Measurements from ENCODE around the gene RBM34.

The RBM34 gene

DNA sequence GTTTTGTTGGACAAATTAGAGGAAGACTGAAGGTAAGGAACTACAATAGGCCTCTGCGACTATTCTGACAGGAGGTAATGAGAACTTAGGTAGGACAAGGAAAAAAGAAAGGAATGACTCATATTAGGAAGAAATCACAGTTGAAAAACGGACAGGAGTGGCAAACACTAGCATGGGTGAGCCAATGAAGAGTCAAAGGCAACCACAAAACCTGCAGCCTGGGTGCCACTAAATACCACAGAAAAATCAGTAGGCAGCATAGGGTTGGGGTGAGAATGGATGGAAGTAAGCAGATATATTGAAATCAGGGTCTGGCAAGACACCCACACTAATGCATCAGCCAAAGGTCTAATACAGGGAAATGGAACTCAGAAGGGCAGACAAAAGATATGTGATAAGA lies 10.0 kb downstream of the RBM34 start:
- no peak for DNase-seq

DNA sequence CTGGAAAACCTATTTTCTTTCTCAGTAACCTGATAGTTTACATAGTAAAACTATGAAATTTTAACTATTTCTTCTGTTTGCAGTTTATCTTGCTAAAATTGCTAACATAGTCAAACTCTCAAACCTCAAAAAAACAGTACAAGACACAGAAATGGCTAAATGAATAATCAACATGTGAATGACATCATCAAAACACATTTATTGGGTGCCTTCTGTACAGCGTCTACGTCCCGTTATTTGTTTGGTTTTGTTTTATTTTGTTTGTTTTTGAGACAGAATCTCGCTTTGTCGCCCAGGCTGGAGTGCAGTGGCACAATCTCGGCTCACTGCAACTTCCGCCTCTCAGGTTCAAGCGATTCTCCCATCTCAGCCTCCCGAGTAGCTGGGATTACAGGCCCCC lies 11.2 kb downstream of the RBM34 start:
- no peak for DNase-seq

DNA sequence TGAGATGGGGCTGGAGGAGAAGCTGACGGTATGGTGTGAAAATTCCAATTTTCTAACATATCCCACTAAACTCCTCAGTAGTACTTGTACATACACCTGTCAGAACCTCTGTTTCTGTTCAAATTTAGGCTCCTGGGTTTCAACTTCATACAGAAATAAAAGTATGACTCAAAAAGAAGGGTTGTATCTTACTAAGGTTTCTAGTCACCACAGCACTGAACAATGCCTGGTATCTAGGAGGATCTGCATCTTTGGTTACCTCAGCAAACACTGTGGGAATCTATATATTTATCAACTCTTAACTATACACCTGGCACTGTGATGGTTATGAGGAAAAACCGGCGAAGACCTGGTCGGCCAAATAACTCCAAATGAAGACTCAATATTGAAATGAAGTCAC lies 13.8 kb downstream of the RBM34 start:
- DNase-seq: no peak

DNA sequence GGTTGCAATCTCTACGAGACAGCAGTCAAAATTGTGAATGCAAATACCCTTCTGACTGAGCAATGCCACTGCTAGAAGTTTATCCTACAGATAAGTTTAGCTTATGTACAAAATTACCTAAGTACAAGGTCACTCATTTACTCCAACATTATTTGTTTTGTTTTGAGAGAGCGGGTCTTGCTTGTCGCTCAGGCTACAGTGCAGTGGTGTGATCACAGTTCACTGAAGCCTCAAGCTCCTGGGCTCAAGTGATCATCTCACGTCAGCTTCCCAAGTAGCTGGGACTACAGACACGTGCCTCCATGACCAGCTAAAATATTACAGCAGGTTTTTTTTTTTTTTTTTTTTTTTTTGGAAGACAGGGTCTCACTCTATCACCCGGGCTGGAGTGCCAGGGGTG lies 15.4 kb downstream of the RBM34 start:
- no peak for DNase-seq

DNA sequence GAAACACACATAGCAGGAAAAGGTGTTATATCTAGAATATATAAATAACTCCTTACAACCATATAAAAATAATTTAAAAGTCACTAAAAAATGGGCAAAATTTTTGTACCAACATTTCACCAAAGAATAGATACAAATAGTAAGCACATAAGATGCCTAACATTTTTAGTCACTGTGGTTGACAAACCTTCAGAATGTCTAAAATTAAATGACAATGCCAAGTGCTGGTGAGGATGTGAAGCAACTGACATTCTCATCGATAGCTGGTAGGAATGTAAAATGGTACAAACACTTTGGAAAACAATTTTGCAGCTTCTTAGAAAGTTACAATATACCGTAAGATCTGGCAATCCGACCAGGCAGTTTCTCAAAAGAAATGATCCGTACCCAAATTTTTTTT lies 18.1 kb downstream of the RBM34 start:
- no peak for DNase-seq

DNA sequence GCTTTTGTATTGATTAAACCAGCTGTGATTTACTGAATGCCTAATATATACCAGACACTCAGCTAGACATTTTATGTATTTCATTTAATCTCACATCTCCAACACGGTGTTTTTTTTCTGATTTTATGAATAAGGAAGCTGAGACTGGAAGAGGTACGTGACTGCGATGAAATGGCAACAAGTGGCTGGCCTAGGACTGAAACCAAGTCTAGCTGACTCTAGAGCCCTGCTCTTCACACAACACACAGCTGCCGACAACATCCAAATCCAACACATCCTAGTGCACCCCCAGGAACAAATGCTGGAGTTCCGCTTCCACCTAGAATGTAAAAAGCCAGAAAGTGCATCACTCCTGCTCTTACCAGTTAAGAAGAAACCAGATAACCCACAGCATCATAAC lies 21.7 kb downstream of the RBM34 start:
- no peak for DNase-seq

DNA sequence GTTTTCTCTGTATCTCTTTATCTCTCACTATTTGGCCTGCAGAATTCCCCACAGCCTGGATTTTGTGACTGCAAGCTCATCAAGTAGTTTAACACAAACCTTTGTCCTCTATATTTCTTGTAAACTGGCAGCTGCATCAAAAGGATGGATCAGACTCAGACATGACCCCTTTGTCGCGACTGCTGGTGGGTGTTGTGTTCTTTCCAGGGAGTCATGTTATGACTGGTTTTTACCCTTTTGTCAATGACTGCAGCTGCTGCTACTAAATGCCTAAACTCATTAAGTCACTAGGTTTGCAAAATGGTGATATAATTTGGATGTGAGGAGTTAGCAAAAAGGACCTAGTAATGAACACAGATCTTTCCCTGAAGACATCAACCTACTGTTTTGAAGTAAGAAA lies 22.2 kb downstream of the RBM34 start:
- no peak for DNase-seq

DNA sequence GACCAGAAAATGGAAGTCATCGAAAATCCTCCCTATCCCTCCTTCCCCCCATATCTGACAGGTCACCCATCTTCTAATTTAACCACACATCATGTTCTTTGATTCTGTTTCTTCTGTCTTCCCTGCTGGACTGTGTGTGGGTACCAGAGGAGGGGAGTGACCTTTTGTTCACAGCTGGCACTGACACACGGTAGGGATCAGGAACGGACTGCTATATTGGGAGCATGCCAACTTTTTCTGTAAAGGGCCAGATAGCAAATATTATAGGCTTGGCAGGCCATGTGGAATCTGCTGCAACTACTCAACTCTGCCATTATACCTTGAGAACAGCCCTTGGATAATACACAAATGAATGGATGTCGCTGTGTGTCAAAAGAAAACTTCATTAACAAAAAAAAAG lies 24.9 kb downstream of the RBM34 start:
- DNase-seq: no peak

DNA sequence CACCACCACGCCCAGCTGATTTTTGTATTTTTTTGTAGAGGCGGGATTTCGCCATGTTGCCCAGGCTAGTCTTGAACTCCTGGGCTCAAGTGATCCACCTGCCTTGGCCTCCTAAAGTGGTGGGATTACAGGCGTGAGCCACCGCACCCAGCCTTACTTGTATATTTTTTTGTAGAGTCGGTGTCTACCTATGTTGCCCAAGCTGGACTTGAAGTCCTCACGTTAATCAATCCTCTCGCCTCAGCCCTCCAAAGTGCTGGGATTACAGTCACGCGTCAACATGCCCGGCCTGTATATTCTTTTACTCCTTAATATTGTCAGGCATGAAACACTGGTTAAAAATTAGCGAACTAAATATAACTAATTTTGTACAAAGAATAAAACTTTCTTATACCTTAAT lies 26.9 kb downstream of the RBM34 start:
- DNase-seq: no peak

DNA sequence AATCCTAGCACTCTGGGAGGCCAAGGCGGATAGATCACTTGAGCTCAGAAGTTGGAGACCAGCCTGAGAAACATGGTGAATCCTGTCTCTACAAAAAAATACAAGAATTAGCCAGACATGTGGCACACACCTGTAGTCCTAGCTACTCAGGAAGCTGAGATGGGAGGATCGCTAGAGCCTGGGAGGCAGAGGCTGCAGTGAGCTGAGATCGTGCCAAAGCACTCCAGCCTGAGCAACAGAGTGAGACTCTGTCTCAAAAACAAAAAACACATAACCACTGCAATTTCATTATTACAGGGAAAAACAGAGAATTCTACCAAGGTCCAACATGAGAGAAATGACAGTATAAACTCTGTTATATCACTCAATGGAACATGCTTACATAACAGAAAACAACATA lies 28.0 kb downstream of the RBM34 start:
- DNase-seq: no peak

DNA sequence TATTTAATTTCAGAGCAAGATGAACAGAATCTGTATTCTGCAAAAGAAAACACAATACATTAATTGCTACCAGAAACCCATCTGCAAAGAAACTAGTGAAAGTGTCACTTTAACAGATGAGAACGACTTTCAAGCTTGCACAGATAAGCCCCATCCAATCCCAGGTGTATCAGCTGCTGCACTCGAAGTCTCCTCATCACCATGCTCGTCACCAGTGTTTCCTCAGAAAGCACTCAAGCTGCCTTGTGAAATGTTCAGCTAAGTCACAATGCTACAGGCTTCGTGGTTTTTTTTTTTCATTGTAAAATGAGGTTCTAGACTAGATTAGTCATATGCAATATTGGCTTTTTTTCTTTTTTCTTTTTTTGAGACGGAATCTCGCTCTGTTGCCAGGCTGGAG lies 29.1 kb downstream of the RBM34 start:
- no peak for DNase-seq

DNA sequence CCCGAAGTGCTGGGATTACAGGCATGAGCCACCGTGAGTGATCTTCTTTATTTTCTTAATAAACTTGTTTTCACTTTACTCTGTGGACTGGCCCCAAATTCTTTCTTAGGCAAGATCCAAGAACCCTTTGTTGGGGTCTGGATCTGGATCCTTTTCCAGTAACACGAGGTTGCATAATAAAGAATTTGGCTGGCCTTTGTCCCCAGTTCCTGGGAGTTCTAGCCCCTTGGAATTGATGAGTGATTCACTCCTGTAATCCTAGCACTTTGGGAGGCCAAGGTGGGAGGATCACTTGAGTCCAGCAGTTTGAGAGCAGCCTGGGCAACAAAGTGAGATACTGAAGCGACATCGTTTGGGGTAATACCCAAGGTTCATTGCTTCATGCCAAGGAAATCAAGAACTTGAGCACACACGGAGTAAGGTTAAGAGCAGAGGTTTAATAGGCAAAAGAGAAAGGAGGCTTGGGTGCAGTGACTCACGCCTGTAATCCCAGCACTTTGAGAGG lies 30.2 kb downstream of the RBM34 start:
- DNase-seq: no peak

DNA sequence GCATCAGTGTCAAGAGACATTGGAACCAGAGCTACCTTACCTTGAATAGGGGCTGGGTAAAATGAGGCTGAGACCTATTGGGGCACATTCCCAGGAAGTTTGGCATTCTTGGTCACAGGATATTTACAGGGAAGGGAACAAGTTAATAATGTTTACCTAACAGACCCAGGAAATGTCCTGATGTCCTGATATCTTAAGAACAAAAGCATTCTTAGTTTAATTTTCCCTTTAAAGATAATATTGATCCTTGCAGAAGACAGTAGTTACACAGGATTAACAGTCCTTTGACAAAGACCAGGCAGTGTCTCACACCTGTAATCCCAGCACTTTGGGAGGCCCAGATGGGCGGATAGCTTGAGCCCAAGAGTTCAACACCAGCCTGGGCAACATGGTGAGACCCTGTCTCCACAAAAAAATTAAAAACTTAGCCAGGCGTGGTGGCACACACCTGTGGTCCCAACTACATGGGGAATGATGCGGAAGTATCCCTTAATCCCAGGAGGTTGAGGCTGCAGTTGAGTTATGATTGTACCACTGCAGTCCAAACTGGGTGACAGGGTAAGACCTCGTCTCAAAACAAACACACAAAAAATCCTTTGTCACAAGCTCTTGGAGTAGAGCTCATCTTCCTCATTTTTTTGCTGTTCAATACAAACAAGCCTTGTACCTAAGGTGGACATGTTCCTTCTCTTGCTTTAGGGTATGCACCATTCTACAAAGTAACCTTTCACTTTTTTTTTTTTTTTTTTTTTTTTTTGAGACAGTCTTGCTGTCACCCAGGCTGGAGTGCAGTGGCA lies 31.1 kb downstream of the RBM34 start:
- DNase-seq: no peak

DNA sequence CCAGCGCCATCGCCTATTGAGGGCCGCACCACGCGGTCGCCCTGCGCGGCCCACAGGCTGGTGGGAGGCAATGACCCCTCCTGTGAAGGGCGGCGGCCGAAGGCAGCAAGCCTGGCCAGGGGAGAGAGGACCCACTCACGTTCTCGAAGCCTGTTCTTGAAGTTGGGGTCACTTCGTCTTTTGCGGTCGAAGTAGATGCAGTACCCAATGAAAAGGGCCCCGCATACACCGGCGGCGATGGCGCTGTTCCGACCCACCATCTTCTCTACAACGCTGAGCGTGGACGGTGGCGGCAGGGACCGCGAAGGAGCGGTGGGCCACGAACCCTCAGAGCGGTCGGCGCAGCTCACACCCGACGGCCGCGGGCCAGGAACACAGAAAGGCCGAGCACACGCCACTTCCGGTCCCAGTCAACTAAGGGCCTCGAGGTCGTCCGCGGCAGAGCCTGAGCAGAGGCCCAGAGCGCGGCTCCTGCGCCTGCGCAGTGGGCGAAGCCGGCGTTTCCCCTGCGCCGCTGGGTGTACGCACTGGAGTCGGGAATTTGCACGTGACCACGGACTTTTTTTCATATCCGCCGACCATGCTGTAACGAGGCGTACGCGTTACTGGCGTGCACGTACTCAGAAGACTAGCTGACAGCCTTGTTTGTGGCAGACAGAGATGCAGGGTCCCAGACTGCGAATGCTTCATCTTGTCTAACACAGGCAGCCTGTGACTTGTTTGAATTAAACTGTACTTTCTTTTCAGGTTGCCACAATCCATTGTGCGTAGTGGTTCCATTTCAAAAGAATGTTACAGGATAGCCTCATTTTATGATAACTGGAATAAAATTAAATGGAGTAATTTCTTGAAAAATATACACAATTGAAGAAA lies 32.4 kb downstream of the RBM34 start, which contains the start of gene TOMM20:
TOMM20 (minus strand) TSS at position 382 of the 873 bp plus-strand sequence; CDS start at position 260, 122 bp downstream.
- peak; percentile 85 to 96 (median 94) for DNase-seq

DNA sequence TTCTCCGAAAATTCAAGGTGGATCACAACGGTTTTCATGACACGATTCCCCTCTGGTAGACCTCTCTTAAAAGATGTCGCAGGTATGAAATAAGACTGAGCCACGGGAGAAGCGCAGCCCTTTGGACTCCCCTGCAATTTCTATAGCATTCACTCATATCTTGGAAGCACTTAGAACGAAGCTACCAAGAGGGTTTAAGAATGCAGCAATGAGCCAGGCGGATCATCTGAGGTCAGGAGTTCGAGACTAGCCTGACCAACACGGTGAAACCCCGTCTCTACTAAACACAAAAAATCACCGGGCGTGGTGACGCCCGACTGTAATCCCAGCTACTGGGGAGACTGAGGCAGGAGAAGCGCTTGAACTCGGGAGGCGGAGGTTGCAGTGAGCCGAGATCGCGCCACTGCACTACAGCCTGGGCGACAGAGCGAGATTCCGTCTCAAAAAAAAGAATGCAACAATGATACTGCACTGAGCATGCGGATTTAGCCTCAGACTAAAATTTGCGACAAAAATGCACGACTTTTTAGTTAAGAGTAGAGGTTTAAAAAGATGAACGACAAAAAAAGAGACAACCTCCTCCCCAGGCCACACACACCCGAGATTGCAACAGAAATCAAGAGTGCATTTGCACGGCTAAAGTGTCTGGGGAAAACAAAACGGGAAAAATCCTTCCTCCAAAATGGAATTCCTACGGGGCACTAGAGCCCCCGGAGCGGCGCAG lies 33.2 kb downstream of the RBM34 start:
- DNase-seq: peak in 3 of 6 experiments; percentile 32 to 59 (median 40)

DNA sequence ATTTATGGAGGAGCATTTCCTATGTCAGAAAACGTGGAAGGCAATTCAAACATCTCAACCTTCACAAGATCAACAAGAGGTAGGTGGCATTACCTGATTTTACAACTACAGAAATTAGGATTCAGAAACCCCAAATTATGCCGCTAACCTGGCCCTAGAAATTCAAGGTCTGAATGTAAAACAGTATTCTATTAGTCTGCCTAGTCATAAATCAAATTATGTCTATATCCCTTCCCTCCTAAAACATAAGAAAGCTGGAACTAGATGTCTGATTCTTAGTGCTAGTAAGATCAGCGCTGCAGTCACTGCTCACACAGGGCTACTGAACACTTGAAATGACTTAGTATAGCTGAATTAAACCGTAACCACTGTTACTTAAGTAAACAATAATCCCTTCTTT lies 33.8 kb downstream of the RBM34 start:
- DNase-seq: no peak

DNA sequence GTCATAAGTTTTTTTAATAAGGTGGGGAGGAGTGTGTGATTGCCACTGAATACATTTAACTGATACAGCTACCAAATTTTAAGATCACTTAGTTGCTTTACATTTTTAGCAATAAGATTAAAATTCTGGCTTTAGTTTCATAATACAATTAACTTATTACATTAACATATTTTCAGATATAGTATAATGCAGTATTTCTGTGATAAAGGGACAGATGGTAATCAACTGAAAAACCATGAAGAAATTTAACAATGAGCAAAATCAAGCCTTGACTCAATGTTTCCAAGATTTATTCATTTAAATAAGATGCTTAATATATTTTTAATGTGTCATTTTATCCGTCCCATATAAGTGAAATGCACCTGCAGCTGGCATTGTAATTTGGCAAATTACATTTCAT lies 36.4 kb downstream of the RBM34 start:
- no peak for DNase-seq

DNA sequence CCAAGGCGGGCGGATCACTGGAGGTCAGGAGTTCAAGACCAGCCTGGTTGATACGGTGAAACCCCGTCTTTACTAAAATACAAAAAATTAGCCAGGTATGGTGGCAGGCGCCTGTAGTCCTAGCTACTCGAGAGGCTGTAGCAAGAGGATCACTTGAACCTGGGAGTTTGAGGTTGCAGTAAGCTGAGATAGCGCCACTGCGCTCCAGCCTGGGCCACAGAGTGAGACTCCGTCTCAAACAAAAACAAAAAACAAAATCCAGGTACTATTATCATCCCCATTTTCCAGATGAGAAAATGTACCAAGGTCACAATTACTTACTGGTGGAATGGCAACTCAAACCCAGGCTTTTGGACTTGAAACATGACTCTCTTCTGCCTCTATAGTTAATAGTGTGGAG lies 36.9 kb downstream of the RBM34 start:
- no peak for DNase-seq

DNA sequence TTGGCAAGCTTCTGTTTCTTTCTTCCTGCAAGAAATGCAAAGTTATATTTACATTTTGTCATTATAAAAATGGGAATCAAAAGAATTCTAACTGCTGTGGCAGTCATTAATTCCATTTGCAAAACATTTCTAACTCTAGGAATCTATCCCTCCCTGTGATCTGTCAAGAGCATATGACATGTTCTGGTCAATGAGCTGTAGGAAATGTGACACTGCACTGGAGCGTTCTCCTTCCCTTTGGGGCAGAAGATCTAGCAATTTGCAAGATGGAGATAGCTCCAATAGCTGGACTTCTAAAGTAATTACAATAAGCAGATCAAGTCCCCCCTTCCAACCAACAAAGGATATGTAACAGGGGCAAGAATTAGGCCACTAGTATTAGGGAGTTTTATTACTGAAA lies 38.7 kb downstream of the RBM34 start:
- no peak for DNase-seq

DNA sequence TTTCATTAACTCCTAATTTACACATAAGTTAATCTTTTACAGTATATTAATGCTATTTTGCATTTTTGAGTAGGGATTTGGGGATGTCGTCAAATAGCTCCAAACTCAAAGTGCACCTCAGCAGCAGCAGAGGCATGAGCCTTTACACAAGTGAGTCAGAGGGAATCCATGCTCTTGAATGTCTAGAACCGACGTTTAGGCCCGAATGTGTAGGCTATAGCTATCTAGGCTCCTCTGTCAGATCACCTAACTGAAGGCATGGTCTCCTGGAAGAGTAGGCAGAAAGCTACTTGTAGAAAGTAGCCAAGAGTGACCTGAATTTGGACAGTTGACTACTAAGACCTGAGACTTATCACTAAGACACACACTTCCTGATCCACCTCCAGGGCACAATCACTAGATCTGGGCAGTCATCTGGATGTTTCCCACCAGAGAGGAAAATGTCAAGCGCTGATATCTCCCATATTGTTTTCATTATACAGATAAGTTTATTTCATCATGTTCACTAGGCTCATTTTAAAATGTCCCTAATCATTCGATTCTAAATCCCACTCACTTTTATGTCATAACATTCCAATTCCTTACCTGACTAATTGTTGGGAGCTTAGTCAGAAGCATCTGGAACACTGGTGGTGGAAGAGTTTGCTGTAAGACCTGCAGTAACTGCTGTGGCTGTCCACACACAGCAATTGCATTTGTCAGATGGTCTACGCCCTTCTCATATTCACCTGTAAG lies 47.7 kb downstream of the RBM34 start:
- DNase-seq: no peak

DNA sequence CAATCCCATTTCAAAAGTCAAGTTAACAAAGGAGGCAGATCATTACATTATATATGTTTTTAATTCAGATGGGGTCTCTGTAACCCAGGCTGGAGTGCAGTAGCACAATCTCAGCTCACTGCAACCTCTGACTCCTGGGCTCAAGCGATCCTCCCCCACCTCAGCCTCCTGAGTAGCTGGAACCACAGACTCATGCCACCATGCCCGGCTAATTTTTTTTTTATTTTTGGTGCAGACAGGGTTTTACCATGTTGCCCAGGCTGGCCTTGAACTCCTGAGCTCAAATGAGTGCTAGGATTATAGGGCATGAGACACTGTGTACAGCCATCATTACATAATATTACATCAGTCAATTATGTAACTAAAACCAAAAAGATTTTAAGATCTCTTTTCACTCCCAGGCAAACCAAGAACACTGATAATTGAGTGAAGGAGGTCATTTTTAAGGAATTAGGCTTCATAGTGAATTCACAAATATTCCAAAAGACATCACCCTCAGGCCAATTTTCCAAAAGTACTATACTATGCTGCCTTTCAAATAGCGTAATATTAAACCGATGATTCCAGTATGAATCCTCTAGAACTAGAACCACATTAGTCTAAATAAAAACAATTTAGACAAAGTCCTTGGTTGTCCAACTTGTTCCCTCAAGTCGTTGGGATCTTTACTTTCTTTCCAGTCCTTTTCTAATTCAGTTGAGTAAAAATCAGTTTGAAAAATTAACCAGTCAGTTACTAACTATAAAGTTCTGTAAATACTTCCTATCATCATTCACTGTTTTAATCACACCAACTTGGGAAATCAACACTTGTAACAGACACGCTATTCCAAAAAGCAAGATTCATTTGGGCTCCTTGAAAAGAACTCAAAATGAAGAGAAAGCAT lies 48.5 kb downstream of the RBM34 start:
- no peak for DNase-seq
